Tibial nerve (tissue), 3 donors: ENCODE measurements around the gene CCDC180.

Experiments
- CTCF ChIP-seq, 5 experiments: fragments of 200-600 bp in 3 of 5; fragments of 450-650 bp in 2 of 5; sonication (generic) in 3 of 5; IDR thresholded peaks; one replicate each; pipeline ENCODE4 v1.5.1; 2016 to 2019; ENCODE audit warnings: antibody characterized with exemption in 5 of 5, mild to moderate bottlenecking in 3 of 5, moderate library complexity in 2 of 5
- POLR2A ChIP-seq, 2 donors: fragments of 450-650 bp; IDR thresholded peaks; one replicate each; pipeline ENCODE4 v1.6.1; 2017; ENCODE audit warnings: antibody characterized with exemption in 2 of 2, mild to moderate bottlenecking in 2 of 2, moderate library complexity in 2 of 2

GRCh38 chr9:97324954-97325353 lies 17.5 kb downstream of the CCDC180 start:
- TF ChIP-seq CTCF (IDR thresholded peaks at IDR 0.05) (no peak), POLR2A (IDR thresholded peaks at IDR 0.05) (no peak)
